ENCODE results near the gene PEAR1.

DNA sequence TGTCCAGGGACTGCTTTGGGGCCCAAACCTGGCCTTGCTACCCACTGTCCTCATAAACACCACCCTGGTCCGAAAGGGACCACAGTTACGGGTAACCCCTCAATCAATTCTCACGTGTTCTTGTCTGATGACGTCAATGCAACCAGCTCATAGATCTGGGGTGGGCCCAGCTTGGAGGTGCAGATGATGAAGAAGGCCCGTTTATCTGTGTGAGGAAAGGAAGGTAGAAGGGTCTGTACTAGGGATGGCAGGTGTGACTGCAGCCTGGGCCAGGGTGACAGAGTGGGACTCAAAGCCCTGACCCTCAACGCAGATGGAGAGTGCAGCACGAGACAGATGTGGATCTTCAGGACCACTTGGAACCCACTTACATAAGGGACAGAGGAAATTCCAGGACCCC is 49.1 kb downstream of the PEAR1 start:
- TF ChIP-seq, protein P1, sequence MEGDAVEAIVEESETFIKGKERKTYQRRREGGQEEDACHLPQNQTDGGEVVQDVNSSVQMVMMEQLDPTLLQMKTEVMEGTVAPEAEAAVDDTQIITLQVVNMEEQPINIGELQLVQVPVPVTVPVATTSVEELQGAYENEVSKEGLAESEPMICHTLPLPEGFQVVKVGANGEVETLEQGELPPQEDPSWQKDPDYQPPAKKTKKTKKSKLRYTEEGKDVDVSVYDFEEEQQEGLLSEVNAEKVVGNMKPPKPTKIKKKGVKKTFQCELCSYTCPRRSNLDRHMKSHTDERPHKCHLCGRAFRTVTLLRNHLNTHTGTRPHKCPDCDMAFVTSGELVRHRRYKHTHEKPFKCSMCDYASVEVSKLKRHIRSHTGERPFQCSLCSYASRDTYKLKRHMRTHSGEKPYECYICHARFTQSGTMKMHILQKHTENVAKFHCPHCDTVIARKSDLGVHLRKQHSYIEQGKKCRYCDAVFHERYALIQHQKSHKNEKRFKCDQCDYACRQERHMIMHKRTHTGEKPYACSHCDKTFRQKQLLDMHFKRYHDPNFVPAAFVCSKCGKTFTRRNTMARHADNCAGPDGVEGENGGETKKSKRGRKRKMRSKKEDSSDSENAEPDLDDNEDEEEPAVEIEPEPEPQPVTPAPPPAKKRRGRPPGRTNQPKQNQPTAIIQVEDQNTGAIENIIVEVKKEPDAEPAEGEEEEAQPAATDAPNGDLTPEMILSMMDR (IDR thresholded peaks at IDR 0.05): no peak
- no peak for TF ChIP-seq POLR2A (IDR thresholded peaks at IDR 0.05)
